ENCODE measurements around the gene MRTO4.

DNA sequence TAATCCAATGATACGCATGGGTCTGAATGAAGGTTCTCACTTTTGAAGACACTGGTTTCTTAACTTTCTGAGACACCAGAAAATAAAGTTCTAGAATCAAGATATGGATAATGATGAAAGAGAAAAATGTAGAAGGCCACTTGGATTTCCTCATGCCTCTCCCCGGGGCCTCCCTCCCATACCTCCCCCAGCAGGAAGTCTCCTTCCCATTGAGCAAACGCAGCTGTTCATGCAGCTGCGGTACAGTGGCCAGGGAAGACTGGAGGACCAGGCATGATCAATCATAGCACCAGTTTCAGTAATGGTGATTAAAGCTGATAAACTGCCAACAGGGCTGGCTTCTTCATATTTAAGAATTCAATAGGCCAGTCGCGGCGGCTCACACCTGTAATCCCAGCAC lies 30.6 kb upstream of the MRTO4 start:
- TF ChIP-seq POLR2A (IDR thresholded peaks at IDR 0.05; ENCODE audit: low read length) (no peak), GATA1 (IDR thresholded peaks at IDR 0.05; ENCODE audit: low read depth, low read length) (no peak)
